ENCODE measurements around the gene CIDEA. TPM values are rescaled to one million over a fixed set of nuclear protein-coding genes. Genes with fewer than 3 reads are reported as not detected.

CIDEA gene
- total RNA-seq, 4 donors from 2014 or later, result 0.31 to 5.1 (median 0.59) TPM; not detected in 1

DNA sequence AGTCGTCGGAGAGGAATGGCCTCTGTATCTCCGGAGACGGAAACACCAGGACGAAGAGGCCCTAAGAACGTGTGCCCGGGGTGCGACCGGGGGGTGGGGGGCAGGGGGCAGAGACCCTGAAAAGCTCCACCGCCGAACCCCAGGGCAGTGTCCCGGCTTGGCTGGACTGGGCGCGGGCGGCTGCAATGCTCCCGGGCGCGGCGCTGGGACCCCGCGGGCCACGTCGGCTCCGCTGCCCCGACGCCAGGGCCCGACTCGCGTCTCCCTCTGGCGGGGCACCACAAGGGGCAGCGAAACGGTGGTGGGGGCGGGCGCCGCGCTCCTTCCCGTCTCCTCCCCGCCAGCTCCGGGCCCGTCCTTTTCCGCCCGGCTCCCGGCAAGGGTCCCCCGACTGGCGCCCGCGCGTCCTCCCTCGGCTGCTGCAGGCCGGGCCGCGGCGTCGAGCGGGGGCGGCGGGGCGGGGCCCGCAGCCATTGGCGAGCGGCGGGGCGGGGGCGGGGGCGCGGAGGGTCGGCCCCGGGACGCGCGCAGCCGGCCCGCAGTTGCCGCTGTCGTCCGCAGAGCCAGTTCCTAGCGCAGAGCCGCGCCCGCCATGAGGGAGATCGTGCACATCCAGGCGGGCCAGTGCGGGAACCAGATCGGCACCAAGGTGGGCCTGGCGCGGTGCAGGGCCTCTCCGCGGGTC lies 53.7 kb downstream of the CIDEA start, which contains the start of gene TUBB6:
TSS of gene TUBB6 (plus strand) at position 541 of the 685 bp plus-strand sequence. CDS start at position 593, 52 bp downstream.
- H3K36me3 ChIP-seq, result peaks cover 0 to 23% of the 10 kb centered on the region in 2 donors
- ATAC-seq, result peak; percentile 82
- H3K4me1 ChIP-seq, result peaks cover 0 to 64% (median 6%) of the 10 kb centered on the region in 3 donors
- H3K4me3 ChIP-seq, result peak within 1 kb of the TSS; percentile 67 to 98
- H3K27ac ChIP-seq, result peak within 1 kb of the TSS; percentile 89 to 100 (median 98)
- H3K9me3 ChIP-seq, result peaks cover 0 to 8% (median 0%) of the 10 kb centered on the region in 3 donors
- no CpG with 5 or more reads among the region's 88 CpGs for WGBS, 2 donors (ENCODE audit: low coverage in 1 of 2)
- no peaks in the 10 kb centered on the region for H3K27me3 ChIP-seq
- peak; percentile 96 for TF ChIP-seq POLR2AphosphoS5 (IDR thresholded peaks at IDR 0.05)
- peak; percentile 82 for TF ChIP-seq POLR2A (IDR thresholded peaks at IDR 0.05)
- TF ChIP-seq, protein P1, sequence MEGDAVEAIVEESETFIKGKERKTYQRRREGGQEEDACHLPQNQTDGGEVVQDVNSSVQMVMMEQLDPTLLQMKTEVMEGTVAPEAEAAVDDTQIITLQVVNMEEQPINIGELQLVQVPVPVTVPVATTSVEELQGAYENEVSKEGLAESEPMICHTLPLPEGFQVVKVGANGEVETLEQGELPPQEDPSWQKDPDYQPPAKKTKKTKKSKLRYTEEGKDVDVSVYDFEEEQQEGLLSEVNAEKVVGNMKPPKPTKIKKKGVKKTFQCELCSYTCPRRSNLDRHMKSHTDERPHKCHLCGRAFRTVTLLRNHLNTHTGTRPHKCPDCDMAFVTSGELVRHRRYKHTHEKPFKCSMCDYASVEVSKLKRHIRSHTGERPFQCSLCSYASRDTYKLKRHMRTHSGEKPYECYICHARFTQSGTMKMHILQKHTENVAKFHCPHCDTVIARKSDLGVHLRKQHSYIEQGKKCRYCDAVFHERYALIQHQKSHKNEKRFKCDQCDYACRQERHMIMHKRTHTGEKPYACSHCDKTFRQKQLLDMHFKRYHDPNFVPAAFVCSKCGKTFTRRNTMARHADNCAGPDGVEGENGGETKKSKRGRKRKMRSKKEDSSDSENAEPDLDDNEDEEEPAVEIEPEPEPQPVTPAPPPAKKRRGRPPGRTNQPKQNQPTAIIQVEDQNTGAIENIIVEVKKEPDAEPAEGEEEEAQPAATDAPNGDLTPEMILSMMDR (IDR thresholded peaks at IDR 0.05), result peak in 3 of 4 experiments; percentile 22 to 30 (median 30)
- no peak for TF ChIP-seq EP300 (IDR thresholded peaks at IDR 0.05)

GRCh38 chr18:12308386-12309100 lies 54.4 kb downstream of the CIDEA start:
- Histone ChIP-seq H3K27ac (peak overlapping the region; percentile 89 to 100 (median 98)), H3K27me3 (no peaks in the 10 kb centered on the region), H3K4me3 (peak overlapping the region; percentile 67 to 98), H3K9me3 (peaks cover 0 to 8% (median 0%) of the 10 kb centered on the region in 3 donors), H3K4me1 (peaks cover 0 to 70% (median 6%) of the 10 kb centered on the region in 3 donors), H3K36me3 (peaks cover 0 to 29% of the 10 kb centered on the region in 2 donors)
- 0% methylated on average over 3 of the region's 81 CpGs; no CpG with 5 or more reads in 1 of the 2 donors for WGBS, 2 donors (ENCODE audit: low coverage in 1 of 2)
- TF ChIP-seq EP300 (IDR thresholded peaks at IDR 0.05) (no peak), POLR2AphosphoS5 (IDR thresholded peaks at IDR 0.05) (peak; percentile 96), POLR2A (IDR thresholded peaks at IDR 0.05) (peak; percentile 57 to 67)
- ATAC-seq, result peak; percentile 86

DNA sequence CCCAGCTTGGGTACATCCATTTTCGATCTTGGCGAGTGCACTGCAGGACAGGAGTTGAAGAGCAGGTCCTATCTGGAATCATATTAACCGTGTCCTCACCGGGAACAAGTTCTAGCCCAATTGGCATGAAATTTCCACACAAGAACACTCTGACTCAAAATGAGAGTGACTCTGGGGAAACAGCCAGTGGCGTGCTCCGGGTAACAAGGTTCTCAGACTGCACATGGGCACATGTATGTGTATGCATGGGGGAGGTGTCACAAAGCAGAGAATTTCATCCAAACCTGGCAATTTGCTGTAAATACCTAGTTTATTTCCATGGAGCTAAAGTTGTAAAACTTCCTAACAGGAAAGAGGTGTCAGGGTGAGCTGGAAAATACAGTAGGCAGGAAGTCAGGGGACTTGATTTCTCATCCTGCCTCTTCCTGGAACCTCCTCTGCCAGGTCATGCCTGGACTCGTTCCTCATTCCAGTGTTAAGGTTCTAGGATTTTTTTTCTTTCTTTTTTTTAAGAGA lies 55.6 kb downstream of the CIDEA start:
- peaks cover 0 to 77% (median 15%) of the 10 kb centered on the region in 3 donors for H3K4me1 ChIP-seq
- H3K27me3 ChIP-seq, result no peaks in the 10 kb centered on the region
- ATAC-seq, result no peak
- peaks cover 0 to 37% of the 10 kb centered on the region in 2 donors for H3K36me3 ChIP-seq
- H3K9me3 ChIP-seq, result peaks cover 0 to 8% (median 0%) of the 10 kb centered on the region in 3 donors
- whole genome bisulfite sequencing, 2 donors (ENCODE audit: low coverage in 1 of 2), result 22 to 29% methylated on average over 3 to 7 of the region's 7 CpGs
- H3K27ac ChIP-seq, result peak overlapping the region; percentile 89 to 100 (median 98)
- peak overlapping the region; percentile 67 to 98 for H3K4me3 ChIP-seq
- TF ChIP-seq POLR2AphosphoS5 (IDR thresholded peaks at IDR 0.05), result peak; percentile 26
- TF ChIP-seq, protein P1 (IDR thresholded peaks at IDR 0.05), result no peak

DNA sequence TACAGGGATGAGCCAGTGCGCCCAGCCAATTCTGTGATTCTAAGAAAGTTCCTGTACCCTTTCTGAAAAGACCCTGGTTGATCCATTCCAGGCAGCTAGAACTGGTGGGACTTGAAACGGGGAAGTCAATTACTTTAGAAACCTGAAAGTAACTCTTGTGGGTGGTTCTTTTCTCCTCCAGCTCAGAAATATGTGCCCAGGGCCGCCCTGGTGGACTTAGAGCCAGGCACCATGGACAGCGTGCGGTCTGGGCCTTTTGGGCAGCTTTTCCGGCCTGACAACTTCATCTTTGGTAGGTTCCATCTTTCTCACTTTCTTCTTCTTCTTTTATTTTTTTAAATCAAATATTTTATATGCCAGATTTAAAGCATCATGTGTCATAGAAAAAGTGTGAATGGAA lies 56.6 kb downstream of the CIDEA start:
- Histone ChIP-seq H3K36me3 (peaks cover 0 to 39% of the 10 kb centered on the region in 2 donors), H3K4me3 (peak overlapping the region in 1 of 2 donors; percentile 98), H3K4me1 (peaks cover 3 to 77% (median 23%) of the 10 kb centered on the region in 3 donors), H3K27ac (peak overlapping the region; percentile 1 to 100 (median 98)), H3K27me3 (no peaks in the 10 kb centered on the region), H3K9me3 (peaks cover 0 to 8% (median 0%) of the 10 kb centered on the region in 3 donors)
- 60 to 77% methylated on average over 2 to 6 of the region's 6 CpGs for WGBS, 2 donors (ENCODE audit: low coverage in 1 of 2)
- TF ChIP-seq POLR2A (IDR thresholded peaks at IDR 0.05), result no peak
- ATAC-seq, result no peak

DNA sequence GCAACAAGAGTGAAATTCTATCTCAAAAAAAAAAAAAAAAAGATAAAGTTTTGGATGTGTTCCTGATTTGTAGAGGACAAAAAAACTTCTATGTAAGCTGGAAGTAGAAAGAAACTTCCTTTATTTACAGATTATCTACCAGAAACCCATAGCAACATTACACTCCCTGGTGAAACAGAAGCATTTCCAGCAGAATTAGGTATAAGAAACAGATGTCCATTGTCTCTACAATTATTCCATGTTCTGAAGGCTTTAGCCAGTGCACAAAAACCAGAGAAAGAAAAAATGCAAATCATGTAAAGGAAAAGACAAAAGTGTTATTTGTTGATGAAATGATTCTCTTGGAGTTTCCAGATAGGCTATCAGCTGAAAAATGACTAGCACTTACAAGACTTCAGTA lies 58.8 kb downstream of the CIDEA start:
- H3K27me3 ChIP-seq, result no peaks in the 10 kb centered on the region
- H3K4me1 ChIP-seq, result peaks cover 11 to 79% (median 42%) of the 10 kb centered on the region in 3 donors
- no peak for TF ChIP-seq POLR2AphosphoS5 (IDR thresholded peaks at IDR 0.05)
- TF ChIP-seq EP300 (IDR thresholded peaks at IDR 0.05), result no peak
- TF ChIP-seq POLR2A (IDR thresholded peaks at IDR 0.05), result no peak
- TF ChIP-seq, protein P1 (IDR thresholded peaks at IDR 0.05), result no peak
- ATAC-seq, result no peak
- peaks cover 0 to 41% of the 10 kb centered on the region in 2 donors for H3K36me3 ChIP-seq
- no peak overlapping the region for H3K4me3 ChIP-seq
- H3K27ac ChIP-seq, result peak overlapping the region; percentile 70 to 82 (median 74)
- H3K9me3 ChIP-seq, result peaks cover 0 to 8% (median 0%) of the 10 kb centered on the region in 3 donors

Data from gastroesophageal sphincter (tissue), 4 donors.